HG03045 (cell line): ENCODE results near the gene CLINT1.

Source experiments
- ATAC-seq: cut with Tn5 transposase; IDR thresholded peaks from one replicate; pipeline ENCODE4 v1.9.1; 2021; ENCODE audit warnings: mild to moderate bottlenecking, moderate library complexity; ENCODE audit not compliant: unreplicated experiment

CLINT1 gene

DNA sequence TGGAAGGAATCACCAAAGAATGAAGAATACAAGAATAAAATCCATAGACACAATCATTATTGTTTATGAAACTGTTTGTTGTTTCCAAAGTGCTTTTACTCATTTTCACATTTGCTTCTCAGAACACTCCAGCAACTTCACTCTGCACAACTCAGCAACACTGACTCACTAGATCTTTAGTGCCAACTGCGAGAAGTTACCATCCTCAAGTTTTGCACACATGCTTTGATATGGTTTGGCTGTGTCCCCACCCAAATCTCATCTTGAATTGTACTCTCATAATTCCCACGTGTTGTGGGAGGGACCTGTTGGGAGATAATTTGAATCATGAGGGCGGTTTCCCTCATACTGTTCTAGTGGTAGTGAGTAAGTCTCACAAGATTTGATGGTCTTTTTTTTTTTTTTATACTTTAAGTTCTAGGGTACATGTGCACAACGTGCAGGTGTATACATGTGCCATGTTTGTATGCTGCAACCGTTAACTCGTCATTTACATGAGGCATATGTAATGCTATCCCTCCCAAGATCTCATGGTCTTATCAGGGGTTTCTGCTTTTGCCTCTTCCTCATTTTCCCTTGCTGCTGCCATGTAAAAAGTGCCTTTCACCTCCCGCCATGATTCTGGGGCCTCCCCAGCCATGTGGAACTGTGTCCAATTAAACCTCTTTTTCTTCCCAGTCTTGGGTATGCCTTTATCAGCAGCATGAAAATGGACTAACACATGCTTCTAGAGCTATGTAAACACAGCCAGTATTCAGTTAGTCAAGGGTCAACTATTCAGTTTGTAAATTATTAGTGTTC is 36.9 kb downstream of the CLINT1 start:
- ATAC-seq = no peak

DNA sequence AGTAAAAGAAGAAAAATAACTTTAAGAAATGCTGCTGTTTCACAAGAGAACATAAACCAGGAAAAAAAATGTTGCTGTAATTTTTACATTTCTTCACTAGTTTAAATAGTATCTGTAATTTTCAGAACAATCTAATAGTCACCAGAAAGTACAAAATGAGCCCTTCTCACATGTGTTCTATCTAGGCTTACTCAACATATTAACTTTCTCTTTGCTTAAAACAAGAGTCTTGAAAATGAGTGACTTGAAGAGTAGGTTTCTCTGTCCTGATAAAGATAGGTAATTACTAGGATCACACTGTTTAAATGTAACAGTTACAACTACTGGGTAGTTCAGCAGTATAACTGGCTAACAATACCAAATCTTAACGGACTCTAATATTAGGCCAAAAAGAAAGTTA is 37.5 kb downstream of the CLINT1 start:
- no peak for ATAC-seq

DNA sequence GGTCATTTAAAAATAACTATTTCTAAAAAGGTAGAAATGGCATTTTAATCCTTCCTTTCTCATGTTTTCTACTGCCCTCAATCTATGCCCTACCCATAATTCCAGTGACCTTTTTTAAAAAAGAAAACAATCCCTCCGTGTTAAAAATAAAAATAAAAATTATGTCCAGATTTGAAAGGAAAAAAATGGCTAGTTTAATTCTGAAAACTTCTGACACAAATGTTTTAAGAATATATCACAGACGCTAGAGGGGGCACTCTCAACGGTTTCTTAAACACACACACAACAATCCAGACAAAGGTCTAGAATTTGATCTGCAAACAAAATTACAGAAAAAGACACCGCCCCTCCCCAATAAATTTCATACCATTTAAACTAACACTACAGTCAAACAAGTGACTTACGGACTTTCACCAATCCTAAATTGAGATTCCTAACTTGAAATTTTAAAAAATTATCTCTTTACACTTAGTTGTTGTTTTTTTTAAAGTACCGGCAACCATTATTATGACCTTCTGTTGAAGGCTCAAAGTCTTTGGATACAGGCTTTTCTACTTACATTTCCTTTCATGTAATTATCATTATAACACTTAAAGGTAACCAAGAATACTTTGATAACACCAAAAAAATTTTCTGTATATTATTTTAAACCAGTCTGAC is 38.2 kb downstream of the CLINT1 start:
- ATAC-seq = no peak

DNA sequence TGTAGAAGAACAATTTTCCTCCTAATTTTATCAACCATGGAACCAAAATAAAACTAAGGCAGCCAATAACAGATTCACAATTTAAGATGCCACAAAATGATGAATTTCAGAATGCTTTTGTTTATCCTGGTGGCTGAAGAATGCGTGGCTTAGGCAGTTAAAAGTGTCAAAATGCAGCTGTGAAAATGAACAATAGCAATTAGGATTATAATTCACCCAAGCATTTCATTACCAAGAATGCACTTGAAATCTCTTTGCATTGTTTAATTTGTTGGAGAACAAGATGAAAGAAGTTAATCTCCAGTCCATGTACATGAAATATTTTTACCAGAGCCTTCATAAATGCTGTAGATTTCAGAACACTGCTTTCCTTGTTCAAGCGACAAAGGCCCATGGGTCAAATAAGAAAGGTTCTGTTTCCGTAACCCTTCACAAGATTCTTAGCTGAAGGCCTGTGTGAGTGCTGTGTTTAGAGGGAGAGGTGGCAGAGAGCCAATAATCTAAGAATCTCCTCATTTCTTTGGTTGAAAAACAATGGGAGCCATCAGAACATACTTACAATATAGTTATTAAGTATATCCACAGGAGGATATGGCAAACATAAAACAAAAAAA is 39.3 kb downstream of the CLINT1 start:
- ATAC-seq = no peak

DNA sequence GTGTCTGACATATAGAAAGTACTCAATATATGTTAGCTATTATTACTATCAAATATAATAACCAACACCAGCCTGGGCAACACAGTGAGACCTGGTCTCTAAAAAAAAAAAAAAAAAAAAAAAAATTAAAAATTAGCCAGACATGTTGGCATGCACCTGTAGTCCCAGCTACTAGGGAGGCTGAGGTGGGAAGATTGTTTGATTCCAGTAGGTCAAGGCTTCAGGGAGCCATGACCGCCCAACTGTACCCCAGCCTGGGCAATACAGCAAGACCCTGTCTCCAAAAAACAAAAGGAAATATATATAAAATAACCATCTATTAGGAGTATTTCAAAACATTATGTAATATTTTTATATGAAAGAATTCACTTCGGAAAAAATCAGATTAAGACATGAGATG is 40.6 kb downstream of the CLINT1 start:
- ATAC-seq = no peak

DNA sequence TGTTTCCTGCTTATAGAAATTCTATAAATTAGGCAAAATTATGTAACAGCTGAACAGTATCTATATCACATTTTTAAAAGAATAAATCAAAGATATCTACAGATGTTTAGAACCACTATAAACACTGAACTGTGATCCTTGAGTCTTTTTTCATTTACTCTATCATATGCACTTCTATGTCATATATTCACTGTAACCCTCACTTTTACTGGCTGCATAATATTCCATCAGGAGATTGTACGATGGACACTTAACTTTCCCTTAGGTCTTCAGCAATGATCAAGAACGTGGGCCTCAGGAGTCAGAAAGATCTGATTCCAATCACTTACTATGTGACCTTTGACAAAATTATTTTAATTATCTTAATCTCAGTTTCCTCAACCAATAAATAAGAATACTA is 41.0 kb downstream of the CLINT1 start:
- ATAC-seq = no peak

DNA sequence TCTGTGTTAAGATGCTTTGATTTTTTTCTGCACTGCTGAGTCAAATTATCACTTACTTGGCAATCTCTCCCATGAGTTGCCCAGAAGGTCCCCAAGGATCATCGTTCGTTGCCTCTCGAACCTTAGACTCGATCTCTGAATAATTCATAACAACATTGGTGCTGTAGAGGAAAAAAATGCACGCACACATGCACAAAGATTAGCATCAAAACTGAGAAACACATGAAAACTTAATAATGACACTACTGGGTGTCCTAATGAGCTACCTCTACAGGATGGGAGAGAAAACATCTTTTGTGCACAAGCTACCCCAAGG is 41.6 kb downstream of the CLINT1 start:
- ATAC-seq = no peak

DNA sequence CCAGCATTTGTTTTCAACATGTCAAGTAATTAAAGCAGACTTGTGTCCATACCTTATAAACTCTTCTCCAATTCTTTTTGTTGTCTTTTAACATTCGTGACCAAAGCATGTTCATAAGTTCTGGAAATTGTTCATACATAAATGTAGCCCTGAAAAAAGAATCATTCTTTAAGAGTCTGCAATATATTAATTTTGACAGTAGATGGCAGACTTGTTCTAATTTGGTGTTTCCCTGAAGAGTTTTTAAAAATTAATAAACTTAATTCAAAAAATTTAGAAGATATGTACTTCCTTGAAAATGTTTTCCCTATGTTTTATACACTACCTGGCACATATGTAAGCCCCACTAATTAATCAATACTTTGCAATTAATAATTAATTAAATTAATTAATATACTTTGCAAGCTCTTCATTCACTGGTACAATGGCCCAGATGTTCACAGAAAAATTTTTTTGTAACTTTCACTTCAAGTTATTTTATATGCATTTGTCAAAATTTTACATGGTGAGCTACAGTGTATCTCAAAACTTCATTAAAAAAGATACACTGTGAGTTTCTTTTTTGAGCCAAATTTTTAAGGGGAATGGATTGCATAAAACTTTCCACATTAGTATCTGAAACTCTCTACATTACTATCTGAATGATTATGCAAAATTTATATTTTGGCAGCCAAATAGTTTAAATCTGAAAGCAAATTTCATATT is 42.1 kb downstream of the CLINT1 start:
- no peak for ATAC-seq

DNA sequence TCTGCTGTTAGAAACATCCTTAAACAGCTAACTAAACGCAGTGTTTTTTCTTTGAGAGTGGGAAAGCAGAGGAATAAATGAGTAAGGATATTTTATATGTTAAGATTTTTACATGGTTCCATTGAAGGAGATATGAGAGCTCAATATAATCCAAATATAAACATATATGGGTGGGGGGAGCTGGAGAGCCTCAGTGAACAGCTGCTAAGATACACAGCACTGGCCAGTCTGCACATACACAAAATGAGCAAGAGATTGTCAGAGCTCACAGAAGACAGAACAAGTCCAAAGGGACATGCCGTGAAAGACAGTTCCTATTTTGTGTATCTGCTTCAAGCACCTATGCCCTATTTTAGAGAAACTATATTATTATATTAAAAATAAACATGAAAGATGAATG is 46.9 kb downstream of the CLINT1 start:
- ATAC-seq = no peak

DNA sequence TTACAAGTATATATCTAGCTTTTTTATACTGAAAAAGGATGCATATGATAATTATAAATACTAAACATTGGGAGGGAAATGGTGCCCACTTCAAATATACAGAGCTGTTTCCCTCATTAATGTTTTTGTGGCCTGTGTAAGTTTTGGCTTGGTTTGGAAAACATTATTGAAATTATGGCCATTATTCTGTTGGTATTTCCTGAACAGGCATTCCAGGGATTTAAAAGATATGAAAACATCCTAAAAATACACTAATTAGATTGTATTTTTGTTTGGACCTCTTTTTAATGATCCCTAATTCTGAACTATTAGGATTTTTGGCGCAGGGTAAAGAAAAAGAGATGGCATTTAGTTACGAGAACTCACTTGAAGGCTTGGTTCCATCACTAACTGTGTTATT is 50.9 kb downstream of the CLINT1 start:
- ATAC-seq = no peak

DNA sequence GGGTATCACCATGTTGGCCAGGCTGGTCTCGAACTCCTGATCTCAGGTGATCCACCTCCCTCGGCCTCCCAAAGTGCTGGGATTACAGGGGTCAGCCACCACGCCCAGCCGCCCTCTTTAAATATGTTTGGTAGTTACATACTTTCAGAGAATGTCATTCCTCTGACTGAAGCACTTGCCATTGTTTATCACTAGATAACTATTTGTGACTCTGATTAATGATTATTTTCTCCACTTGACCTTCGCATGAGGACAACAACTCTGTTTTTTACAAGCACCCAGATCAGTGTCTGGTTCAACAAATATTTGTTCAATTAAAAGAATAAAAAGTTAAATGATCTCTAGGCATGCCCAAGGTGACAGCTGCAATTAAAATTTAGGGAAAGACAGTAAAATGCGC is 56.2 kb downstream of the CLINT1 start:
- no peak for ATAC-seq

DNA sequence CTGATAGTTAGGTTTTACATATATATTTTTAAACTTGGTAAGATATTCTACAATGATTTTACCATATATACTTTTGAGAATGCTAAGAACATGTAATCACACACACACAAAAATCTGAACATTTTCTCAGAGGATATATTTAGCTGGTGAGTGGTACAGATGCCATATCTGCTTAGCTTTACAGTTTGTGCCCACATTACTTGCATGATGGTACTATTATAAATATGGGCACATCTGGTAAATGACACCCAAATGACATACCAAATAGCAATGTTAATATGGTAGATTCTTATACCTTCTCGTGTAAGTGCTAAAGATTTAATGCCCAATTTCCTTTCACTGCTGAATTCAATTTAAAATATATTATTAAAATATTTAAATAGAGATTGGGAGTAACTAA is 58.8 kb downstream of the CLINT1 start:
- no peak for ATAC-seq

DNA sequence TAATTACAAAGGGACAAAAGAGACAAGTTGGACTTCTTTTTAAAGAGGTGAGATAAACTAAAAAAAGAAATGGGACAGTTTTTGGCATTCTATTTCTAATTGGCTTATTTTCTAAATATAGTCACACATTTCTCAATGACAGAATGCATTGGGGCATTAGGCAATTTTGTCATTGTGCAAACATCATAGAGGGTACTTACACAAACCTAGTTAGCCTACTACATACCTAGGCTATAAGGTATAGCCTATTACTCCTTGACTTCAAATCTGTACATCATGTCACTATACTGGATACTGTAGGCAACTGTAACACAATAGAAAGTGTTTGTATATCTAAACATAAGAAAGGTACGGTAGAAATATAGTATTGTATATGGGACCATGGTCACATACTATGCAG is 59.4 kb downstream of the CLINT1 start:
- no peak for ATAC-seq

DNA sequence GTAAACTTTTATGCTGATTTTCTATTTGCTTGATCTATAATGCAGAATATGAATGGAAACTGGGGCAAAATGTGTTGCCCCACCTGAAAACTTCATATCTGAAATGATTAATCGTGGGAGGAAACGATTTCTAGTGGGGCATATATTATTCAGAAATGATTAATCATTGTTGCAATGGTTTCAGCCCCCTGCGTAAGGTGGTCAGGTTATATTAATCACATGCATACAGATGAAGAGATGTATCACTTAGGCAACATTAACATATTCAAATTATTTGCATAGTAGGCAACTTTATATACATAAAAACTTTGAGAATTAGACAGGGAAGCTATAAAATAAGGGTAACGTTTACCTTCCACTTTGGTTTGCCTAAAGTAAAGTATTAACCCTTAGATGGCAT is 65.6 kb downstream of the CLINT1 start:
- no peak for ATAC-seq

DNA sequence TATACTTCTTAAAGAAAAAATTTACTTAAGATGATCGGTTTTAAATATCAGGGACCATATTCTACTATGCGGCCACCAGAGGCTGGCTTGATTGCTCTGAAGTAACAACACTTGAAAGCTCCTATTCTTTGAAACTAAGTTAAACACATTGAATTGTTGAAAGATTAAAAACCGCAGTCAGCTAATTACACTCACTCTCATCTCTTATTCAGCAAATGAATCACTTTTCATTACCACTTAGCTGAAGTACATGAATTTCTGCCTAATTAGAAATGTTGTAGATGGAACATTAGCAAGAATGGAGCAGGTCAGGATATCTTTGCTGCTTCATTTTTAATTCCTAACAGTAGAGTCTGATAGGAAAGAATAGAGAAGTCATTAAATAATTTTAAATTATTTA is 73.1 kb downstream of the CLINT1 start:
- no peak for ATAC-seq

DNA sequence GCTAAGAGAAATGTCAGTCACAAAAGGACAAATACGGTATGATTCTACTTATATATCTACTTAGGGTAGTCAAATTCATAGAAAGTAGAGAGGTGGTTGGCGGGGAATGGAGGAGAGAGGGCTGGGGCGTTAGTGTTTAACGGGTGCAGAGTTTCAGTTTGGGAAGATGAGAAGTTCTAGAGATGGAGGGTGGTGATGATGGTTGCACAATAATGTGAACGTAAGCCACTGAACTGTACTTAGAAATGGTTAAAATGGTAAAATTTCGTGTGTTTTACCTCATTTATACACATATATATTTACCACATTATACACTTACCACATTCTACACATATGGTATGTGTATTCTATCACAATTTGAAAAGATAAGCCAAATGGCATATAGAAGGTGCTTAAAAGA is 79.7 kb downstream of the CLINT1 start:
- no peak for ATAC-seq

DNA sequence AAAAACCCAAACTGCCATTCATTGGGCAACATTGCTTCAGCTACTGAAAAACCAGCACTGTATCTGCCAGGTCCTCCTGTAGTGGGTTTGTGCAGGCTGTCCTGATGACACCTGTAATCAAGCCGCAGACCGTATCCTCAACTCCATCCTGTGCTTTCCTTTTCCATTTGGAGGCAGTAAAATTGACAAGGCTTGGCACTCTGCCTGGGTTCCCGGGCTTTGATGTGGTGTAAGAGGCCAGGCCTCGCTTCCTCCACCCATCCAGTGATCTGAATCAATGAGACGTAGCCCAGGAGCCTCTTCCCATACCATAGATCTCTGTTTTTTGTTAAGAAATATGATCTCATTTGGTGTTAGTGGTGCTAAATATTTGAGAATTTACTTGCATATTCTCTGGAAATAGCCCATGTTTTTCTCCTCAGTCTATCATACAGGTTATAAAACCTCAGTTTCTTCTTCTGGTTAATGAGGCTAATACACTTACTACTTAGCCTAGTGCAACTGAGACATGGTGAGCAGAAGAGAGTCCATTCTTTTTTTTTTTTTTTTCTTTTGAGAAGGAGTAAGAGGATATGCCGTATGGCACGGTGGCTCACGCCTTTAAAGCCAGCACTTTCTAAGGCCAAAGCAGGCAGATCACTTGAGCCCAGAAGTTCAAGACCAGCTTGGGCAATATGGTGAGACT is 80.7 kb downstream of the CLINT1 start:
- no peak for ATAC-seq

DNA sequence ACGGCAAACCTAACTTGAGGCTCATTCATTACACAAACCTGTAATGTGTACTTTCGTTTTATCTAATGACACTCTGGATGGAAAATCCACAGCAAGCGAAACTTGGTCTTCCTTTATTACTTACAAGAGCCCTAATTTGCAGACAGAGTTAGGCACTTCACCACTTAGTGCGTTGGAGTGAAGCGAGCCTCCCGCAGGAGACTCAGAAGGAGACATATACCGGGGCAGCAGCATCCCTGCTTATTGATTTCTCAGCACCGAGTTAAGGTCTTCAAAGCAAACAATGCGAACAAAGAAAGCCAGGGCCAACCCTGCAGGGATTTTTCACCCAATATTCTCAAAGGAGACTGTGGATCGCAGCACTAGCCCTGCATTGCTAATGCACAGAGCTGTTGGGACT is 86.8 kb downstream of the CLINT1 start:
- ATAC-seq = no peak

DNA sequence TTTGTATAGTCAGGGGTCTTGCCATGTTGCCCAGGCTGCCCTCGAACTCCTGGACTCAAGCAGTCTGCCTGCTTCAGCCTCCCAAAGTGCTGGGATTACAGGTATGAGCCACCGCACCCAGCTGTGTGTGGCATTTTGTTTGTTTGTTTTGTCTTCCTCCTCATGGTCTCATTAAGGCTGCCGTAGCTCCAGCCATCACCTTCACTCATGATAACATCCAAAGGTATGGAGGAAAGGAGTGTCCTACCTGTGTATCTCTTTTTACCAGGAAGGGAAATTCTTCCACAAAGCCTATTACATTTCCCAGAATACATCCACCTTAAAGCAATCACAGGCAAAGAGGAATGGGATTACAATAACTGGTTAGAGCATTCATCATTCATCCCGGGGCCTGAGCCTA is 88.3 kb downstream of the CLINT1 start:
- no peak for ATAC-seq

DNA sequence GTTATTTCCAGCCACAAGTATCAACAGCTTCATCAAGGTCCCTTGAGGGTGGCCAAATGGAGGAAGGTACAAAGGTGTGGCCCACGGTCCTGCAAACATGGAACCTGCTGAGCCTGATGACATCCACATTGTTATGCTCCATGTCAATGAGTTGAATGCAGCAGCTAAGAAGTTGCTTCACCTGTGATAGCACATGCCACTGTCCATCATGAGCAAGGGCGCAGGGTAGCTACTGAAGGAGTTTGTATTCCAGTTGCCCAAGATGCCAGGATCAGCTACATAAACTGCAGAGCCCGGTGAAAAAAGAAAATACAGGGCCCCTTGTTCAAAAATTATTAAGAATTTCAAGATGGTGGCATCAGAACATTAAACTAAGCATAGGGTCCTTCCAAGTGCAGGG is 91.3 kb downstream of the CLINT1 start:
- ATAC-seq = no peak

DNA sequence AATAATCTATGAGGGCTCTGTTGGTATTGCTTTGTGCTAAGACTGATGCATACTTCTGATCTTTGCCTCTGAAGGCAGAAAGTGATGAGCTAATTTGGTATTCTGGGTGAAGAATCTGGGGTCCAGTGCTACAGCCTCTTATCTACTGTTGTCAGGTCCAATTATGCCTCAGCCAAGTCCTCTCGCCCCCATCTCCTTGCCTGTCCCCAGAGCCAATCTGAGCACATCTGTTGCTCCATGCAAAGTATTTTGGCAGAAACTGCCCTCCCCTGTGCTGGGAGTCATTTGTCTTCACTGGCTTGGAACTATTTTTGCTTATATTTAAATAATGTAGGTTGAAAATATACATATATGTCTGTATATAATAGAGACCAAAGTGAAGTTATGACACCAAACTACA is 92.0 kb downstream of the CLINT1 start:
- no peak for ATAC-seq
